Activated CD4-positive, alpha-beta T cell treated with anti-CD3 and anti-CD28 coated beads, Interleukin-2, amount 10 ng/mL, durations not matched to agents 7 days and 5 days (primary cell): ENCODE data around the gene NDC1. TPM values are rescaled to one million over a fixed set of nuclear protein-coding genes. Genes with fewer than 3 reads are reported as not detected.
A peak's percentile ranks its signal among the peaks of the same experiment; 100 is the strongest.
"Not testable (repeated sequence)": the region's sequence is repeated elsewhere in the genome, so short reads cannot be mapped to it uniquely, and the experiment has no call there.

Experiments used
- CTCF ChIA-PET: fragments of 350-600 bp; sonication (Branson Sonifier 250); formaldehyde crosslinking; loops from one replicate; lab custom pipeline; 2021; ENCODE audit warnings: antibody characterized with exemption; lab: Charles Lee
- POLR2A ChIA-PET: fragments of 350-600 bp; sonication (Branson Sonifier 250); formaldehyde crosslinking; loops from one replicate; lab custom pipeline; 2021; ENCODE audit warnings: antibody characterized with exemption; lab: Charles Lee
- DNase-seq: peaks from one replicate; pipeline ENCODE4 v3.0.0-alpha.2; 2020
- H3K27ac Mint-ChIP-seq: one replicate; pipeline ENCODE4 v1.8.0; 2021; ENCODE audit warnings: mild to moderate bottlenecking, moderate library complexity, mixed read lengths
- H3K27me3 Mint-ChIP-seq: one replicate; pipeline ENCODE4 v1.8.0; 2021; ENCODE audit warnings: mixed read lengths
- H3K36me3 Mint-ChIP-seq: one replicate; pipeline ENCODE4 v1.8.0; 2021; ENCODE audit warnings: low read depth, mixed read lengths
- H3K4me1 Mint-ChIP-seq: one replicate; pipeline ENCODE4 v1.8.0; 2021; ENCODE audit warnings: mixed read lengths
- H3K4me3 Mint-ChIP-seq: one replicate; pipeline ENCODE4 v1.8.0; 2021; ENCODE audit warnings: mild to moderate bottlenecking, moderate library complexity, mixed read lengths
- H3K9me3 Mint-ChIP-seq: one replicate; pipeline ENCODE4 v1.8.0; 2021; ENCODE audit warnings: mixed read lengths
- total RNA-seq, 2 experiments: library from RNA; stranded (reverse); gene quantifications; one replicate each; pipeline ENCODE4 v1.2.3, GENCODE V29; 2021

The NDC1 gene
- total RNA-seq, 2 experiments from 2014 or later: 25.4 to 26.6 TPM

- Mint-ChIP-seq H3K27me3 (no peaks in the 10 kb centered on the region), H3K36me3 (peaks cover 34% of the 10 kb centered on the region), H3K9me3 (no peaks in the 10 kb centered on the region), H3K27ac (peak overlapping the region; percentile 0), H3K4me1 (peaks cover 16% of the 10 kb centered on the region), H3K4me3 (no peak overlapping the region)
- DNase-seq: peak; percentile 14
- CTCF ChIA-PET: interaction anchor here (0.7 kb wide), 2 partner anchors 10 to 11 kb away, joined by 3 to 4 read pairs; no protein-coding TSS in a partner anchor
- POLR2A ChIA-PET: no interaction called here
Measured at GRCh38 chr1:53783056-53783455, 55.0 kb downstream of the NDC1 start.

DNA sequence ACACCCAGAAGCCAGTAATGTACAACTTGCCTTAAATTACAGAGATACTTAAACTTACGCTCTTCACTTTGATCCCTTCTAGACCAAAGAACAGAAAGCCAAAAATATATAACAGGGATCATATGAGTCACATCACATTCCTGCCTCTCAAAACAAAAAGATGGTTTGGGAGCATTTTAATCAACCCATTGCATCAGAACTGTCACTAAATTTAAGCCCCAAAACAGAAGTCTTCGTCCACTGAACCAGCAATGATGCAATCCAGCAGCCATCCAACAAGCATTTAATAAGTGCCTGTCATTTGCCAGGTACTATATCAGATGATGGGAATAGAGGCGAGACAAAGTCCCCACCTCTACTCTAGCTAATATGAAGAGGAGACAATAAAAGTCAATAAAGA lies 56.4 kb downstream of the NDC1 start:
- Mint-ChIP-seq H3K27ac (no peak overlapping the region), H3K27me3 (no peaks in the 10 kb centered on the region), H3K4me3 (no peak overlapping the region), H3K4me1 (peaks cover 16% of the 10 kb centered on the region), H3K36me3 (peaks cover 38% of the 10 kb centered on the region), H3K9me3 (no peaks in the 10 kb centered on the region)
- ChIA-PET POLR2A (no interaction called here), CTCF (interaction anchor here (1.0 kb wide), 1 partner anchor 14 kb away, joined by 3 read pairs; no protein-coding TSS in a partner anchor)
- no peak for DNase-seq

- POLR2A ChIA-PET: no interaction called here
- Mint-ChIP-seq H3K4me3 (no peak overlapping the region), H3K4me1 (peaks cover 3% of the 10 kb centered on the region), H3K36me3 (peaks cover 27% of the 10 kb centered on the region), H3K9me3 (no peaks in the 10 kb centered on the region), H3K27me3 (no peaks in the 10 kb centered on the region), H3K27ac (no peak overlapping the region)
- no peak for DNase-seq
- CTCF ChIA-PET: interaction anchor here (0.6 to 1.5 kb wide), 2 partner anchors 12 to 799 kb away, joined by 4 to 7 read pairs; no protein-coding TSS in a partner anchor
Measured at GRCh38 chr1:53777272-53777671, 60.8 kb downstream of the NDC1 start.

DNA sequence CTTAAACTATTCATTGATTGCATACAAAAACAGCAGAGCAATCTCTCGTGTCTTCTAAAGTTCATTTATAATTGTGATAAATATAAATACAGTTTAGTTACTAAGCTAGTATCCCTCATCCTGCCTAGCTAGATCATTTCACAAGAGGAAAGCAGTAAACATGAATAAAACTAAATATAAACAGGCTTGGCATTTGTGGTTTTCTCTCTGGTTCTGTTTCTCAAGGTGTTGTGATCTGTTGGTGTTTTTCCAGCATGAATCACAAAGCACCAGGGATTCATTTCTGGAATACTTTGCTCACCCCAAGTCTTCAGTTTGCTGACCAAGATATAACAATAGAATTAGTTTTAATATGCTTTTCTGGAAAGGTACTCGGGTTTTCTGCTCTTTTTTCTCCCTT lies 66.4 kb downstream of the NDC1 start:
- peaks cover 13% of the 10 kb centered on the region for H3K4me1 Mint-ChIP-seq
- H3K27me3 Mint-ChIP-seq: no peaks in the 10 kb centered on the region
- no peak overlapping the region for H3K27ac Mint-ChIP-seq
- POLR2A ChIA-PET: no interaction called here
- H3K4me3 Mint-ChIP-seq: no peak overlapping the region
- DNase-seq: no peak
- H3K36me3 Mint-ChIP-seq: peaks cover 26% of the 10 kb centered on the region
- no peaks in the 10 kb centered on the region for H3K9me3 Mint-ChIP-seq
- CTCF ChIA-PET: interaction anchor here (1.9 kb wide), 1 partner anchor 10 kb away, joined by 8 read pairs; no protein-coding TSS in a partner anchor

DNA sequence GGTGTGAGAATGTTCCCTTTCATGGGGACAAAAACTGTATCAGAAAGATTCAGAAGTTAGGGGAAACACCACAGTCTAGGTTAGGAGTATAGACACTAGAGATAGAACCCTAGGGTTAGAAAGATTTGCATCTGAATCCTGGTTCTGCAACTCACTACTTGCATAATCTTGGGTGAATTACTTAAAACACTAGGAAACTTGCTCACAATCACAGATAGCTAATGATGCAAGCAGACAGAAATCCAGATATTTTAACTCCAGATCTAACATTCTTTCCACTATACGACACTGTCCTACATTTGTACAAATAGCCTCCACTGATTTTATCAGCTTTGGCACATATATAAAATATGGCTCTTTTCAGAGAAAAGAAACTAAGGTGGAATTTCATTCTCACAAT lies 68.3 kb downstream of the NDC1 start:
- Mint-ChIP-seq H3K36me3 (peaks cover 34% of the 10 kb centered on the region), H3K9me3 (no peaks in the 10 kb centered on the region), H3K4me3 (no peak overlapping the region), H3K27ac (no peak overlapping the region), H3K27me3 (no peaks in the 10 kb centered on the region), H3K4me1 (peaks cover 28% of the 10 kb centered on the region)
- ChIA-PET CTCF (no interaction called here), POLR2A (no interaction called here)
- DNase-seq: no peak

- peaks cover 28% of the 10 kb centered on the region for H3K4me1 Mint-ChIP-seq
- POLR2A ChIA-PET: no interaction called here
- no peaks in the 10 kb centered on the region for H3K9me3 Mint-ChIP-seq
- H3K27ac Mint-ChIP-seq: no peak overlapping the region
- H3K27me3 Mint-ChIP-seq: no peaks in the 10 kb centered on the region
- no peak for DNase-seq
- H3K36me3 Mint-ChIP-seq: peaks cover 35% of the 10 kb centered on the region
- no peak overlapping the region for H3K4me3 Mint-ChIP-seq
- CTCF ChIA-PET: no interaction called here
Measured at GRCh38 chr1:53769184-53769583, 68.9 kb downstream of the NDC1 start.

DNA sequence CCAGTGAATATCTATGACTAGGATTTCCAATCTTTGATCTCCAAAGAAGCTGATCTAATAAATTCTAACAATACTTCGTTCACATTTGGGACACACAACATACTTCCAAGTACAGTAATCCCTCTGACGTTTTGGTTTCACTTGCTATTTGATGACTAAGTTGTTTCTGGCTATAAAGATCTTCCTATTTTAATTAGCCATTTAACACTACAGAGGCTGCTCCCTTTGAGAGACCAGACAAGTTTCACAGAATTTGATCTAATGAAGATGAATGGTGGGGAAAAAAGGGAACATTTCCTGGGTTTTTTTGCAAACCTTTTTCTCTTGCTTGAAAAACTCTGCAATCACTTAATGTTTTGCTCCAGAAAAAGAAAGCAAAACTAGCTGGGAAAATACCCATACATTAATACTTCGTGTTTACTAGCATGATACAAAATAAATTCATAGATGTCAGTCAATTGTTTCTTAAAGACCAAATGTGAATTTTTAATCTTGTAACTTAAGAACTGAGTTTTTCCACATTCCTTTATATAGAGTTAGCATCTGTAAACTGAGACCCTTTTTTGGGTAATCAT lies 71.2 kb downstream of the NDC1 start:
- no peaks in the 10 kb centered on the region for H3K9me3 Mint-ChIP-seq
- H3K27me3 Mint-ChIP-seq: no peaks in the 10 kb centered on the region
- peak overlapping the region; percentile 80 for H3K27ac Mint-ChIP-seq
- H3K36me3 Mint-ChIP-seq: peaks cover 36% of the 10 kb centered on the region
- DNase-seq: no peak
- H3K4me3 Mint-ChIP-seq: peak overlapping the region; percentile 48
- peaks cover 29% of the 10 kb centered on the region for H3K4me1 Mint-ChIP-seq
- CTCF ChIA-PET: interaction anchor here (1.0 to 2.0 kb wide), 2 partner anchors 15 to 20 kb away, joined by 3 to 5 read pairs; no protein-coding TSS in a partner anchor
- POLR2A ChIA-PET: no interaction called here

DNA sequence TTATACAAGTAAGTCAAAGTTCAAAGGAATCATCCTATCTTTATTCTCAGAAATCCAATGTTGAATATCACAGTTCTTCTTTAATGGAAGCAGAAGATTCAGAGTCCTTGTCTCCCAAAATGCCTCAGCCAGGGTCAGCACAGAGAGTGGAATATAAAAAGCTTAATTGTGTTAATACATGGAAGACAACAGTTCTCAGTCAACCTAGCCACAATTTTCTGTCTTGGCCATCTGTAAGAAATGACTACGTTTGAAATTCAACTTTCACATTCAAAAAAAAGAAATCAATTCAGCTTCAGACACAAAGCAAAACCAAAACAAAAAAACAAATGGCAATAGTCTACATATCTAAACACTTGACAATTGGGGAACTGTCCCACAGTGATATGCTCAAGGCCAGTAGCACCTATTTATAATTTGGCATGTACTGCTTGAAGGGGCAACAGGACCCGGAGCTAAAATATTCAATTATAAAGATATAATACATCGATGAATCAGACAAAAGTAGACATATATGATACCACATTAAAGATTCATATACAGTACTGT lies 71.8 kb downstream of the NDC1 start:
- POLR2A ChIA-PET: no interaction called here
- no peak for DNase-seq
- no peaks in the 10 kb centered on the region for H3K9me3 Mint-ChIP-seq
- peaks cover 29% of the 10 kb centered on the region for H3K4me1 Mint-ChIP-seq
- H3K27me3 Mint-ChIP-seq: no peaks in the 10 kb centered on the region
- peaks cover 35% of the 10 kb centered on the region for H3K36me3 Mint-ChIP-seq
- H3K4me3 Mint-ChIP-seq: no peak overlapping the region
- H3K27ac Mint-ChIP-seq: peak overlapping the region; percentile 80
- CTCF ChIA-PET: interaction anchor here (2.0 kb wide), 1 partner anchor 20 kb away, joined by 5 read pairs; no protein-coding TSS in a partner anchor

DNA sequence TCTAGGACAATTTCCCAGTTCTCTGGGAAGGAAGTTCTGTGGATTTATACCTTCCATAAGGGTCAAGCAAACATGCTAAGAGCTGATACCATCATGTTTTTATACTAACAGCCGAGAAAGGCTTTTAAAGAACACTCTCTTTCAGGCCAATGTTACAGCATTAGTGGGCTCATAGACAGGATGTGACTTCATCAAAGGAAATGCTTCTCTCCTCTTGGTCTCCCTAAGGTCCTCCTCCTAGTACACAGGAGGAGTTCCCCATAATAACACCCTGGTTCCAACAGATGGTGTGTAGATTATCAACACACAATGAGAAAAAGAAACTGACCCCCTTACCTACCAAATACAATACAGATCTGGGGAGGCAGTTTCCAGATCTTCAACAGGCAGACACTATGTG lies 72.4 kb downstream of the NDC1 start:
- peak overlapping the region; percentile 80 for H3K27ac Mint-ChIP-seq
- POLR2A ChIA-PET: no interaction called here
- H3K4me3 Mint-ChIP-seq: no peak overlapping the region

GRCh38 chr1:53763911-53764310 lies 74.2 kb downstream of the NDC1 start:
- POLR2A ChIA-PET: no interaction called here
- Mint-ChIP-seq H3K36me3 (peaks cover 25% of the 10 kb centered on the region), H3K27ac (no peak overlapping the region), H3K27me3 (no peaks in the 10 kb centered on the region), H3K4me1 (peaks cover 29% of the 10 kb centered on the region), H3K4me3 (no peak overlapping the region), H3K9me3 (no peaks in the 10 kb centered on the region)
- CTCF ChIA-PET: interaction anchor here (1.0 to 1.6 kb wide), 3 partner anchors 14 to 71 kb away, joined by 3 to 4 read pairs (median 3); no protein-coding TSS in a partner anchor
- no peak for DNase-seq

More for the DNA sequence above, 72.4 kb downstream of the NDC1 start:
- Mint-ChIP-seq H3K4me1 (peaks cover 29% of the 10 kb centered on the region), H3K27me3 (no peaks in the 10 kb centered on the region), H3K36me3 (peaks cover 30% of the 10 kb centered on the region), H3K9me3 (no peaks in the 10 kb centered on the region)
- CTCF ChIA-PET: interaction anchor here (1.0 to 1.6 kb wide), 2 partner anchors 11 to 12 kb away, joined by 3 to 4 read pairs; no protein-coding TSS in a partner anchor
- DNase-seq: peak; percentile 7

GRCh38 chr1:53763461-53763860 lies 74.6 kb downstream of the NDC1 start:
- DNase-seq: no peak
- Mint-ChIP-seq H3K27ac (no peak overlapping the region), H3K36me3 (peaks cover 23% of the 10 kb centered on the region), H3K4me3 (no peak overlapping the region), H3K27me3 (no peaks in the 10 kb centered on the region), H3K4me1 (peaks cover 29% of the 10 kb centered on the region), H3K9me3 (no peaks in the 10 kb centered on the region)
- CTCF ChIA-PET: no interaction called here
- POLR2A ChIA-PET: no interaction called here

GRCh38 chr1:53760497-53760896 lies 77.6 kb downstream of the NDC1 start:
- H3K27ac Mint-ChIP-seq, H3K36me3 Mint-ChIP-seq, H3K4me1 Mint-ChIP-seq, CTCF ChIA-PET, H3K27me3 Mint-ChIP-seq, DNase-seq, POLR2A ChIA-PET, H3K9me3 Mint-ChIP-seq, H3K4me3 Mint-ChIP-seq: not testable (repeated sequence)

GRCh38 chr1:53755874-53756273 lies 82.2 kb downstream of the NDC1 start:
- Mint-ChIP-seq H3K4me1 (no peaks in the 10 kb centered on the region), H3K27ac (no peak overlapping the region), H3K36me3 (no peaks in the 10 kb centered on the region), H3K9me3 (no peaks in the 10 kb centered on the region), H3K4me3 (no peak overlapping the region), H3K27me3 (no peaks in the 10 kb centered on the region)
- ChIA-PET POLR2A (no interaction called here), CTCF (no interaction called here)
- no peak for DNase-seq
